ENCODE data around the gene RNF169.

Gene RNF169

GRCh38 chr11:74844865-74845264 lies 96.2 kb downstream of the RNF169 start:
- no peak overlapping the region for H3K4me3 ChIP-seq (ENCODE audit: low read depth, low read length)
- no peak for DNase-seq (ENCODE audit: low read depth)
- TF ChIP-seq CTCF (IDR thresholded peaks at IDR 0.05; ENCODE audit: control insufficient read depth, extremely low read depth, insufficient read depth): no peak

- H3K4me3 ChIP-seq (ENCODE audit: low read depth, low read length): no peak overlapping the region
- no peak for DNase-seq (ENCODE audit: low read depth)
- no peak for TF ChIP-seq CTCF (IDR thresholded peaks at IDR 0.05; ENCODE audit: control insufficient read depth, extremely low read depth, insufficient read depth)
Observed at GRCh38 chr11:74845978-74846517, 97.4 kb downstream of the RNF169 start.

GRCh38 chr11:74846770-74847169 lies 98.1 kb downstream of the RNF169 start:
- no peak overlapping the region for H3K4me3 ChIP-seq (ENCODE audit: low read depth, low read length)
- no peak for DNase-seq (ENCODE audit: low read depth)
- no peak for TF ChIP-seq CTCF (IDR thresholded peaks at IDR 0.05; ENCODE audit: control insufficient read depth, extremely low read depth, insufficient read depth)

- no peak overlapping the region for H3K4me3 ChIP-seq (ENCODE audit: low read depth, low read length)
- no peak for DNase-seq (ENCODE audit: low read depth)
- no peak for TF ChIP-seq CTCF (IDR thresholded peaks at IDR 0.05; ENCODE audit: control insufficient read depth, extremely low read depth, insufficient read depth)
Observed at GRCh38 chr11:74847395-74847794, 98.7 kb downstream of the RNF169 start.

- DNase-seq (ENCODE audit: low read depth): no peak
- TF ChIP-seq CTCF (IDR thresholded peaks at IDR 0.05; ENCODE audit: control insufficient read depth, extremely low read depth, insufficient read depth): no peak
- H3K4me3 ChIP-seq (ENCODE audit: low read depth, low read length): no peak overlapping the region
Observed at GRCh38 chr11:74847895-74848294, 99.2 kb downstream of the RNF169 start.

GRCh38 chr11:74849525-74850391 lies 101.1 kb downstream of the RNF169 start:
- no peak for DNase-seq (ENCODE audit: low read depth)
- no peak overlapping the region for H3K4me3 ChIP-seq (ENCODE audit: low read depth, low read length)

More at GRCh38 chr11:74849525-74850391, 101.1 kb downstream of the RNF169 start:
- no peak for TF ChIP-seq CTCF (IDR thresholded peaks at IDR 0.05; ENCODE audit: control insufficient read depth, extremely low read depth, insufficient read depth)

All from LNCaP clone FGC (cell line).